HG02623 (cell line): ENCODE results near the gene CDCA7.
"Not testable (repeated sequence)": the region's sequence is repeated elsewhere in the genome, so short reads cannot be mapped to it uniquely, and the experiment has no call there.

Experiments used
- ATAC-seq: cut with Tn5 transposase; IDR thresholded peaks from one replicate; pipeline ENCODE4 v1.9.1; 2021; ENCODE audit warnings: moderate library complexity; ENCODE audit not compliant: unreplicated experiment

CDCA7 gene

GRCh38 chr2:173401716-173402326 lies 47.1 kb downstream of the CDCA7 start:
- no peak for ATAC-seq

- ATAC-seq: no peak
Measured at GRCh38 chr2:173402405-173402974, 47.8 kb downstream of the CDCA7 start.

GRCh38 chr2:173404841-173405750 lies 50.4 kb downstream of the CDCA7 start:
- no peak for ATAC-seq

- no peak for ATAC-seq
Measured at GRCh38 chr2:173407176-173407575, 52.5 kb downstream of the CDCA7 start.

- ATAC-seq: no peak
Measured at GRCh38 chr2:173407646-173408045, 53.0 kb downstream of the CDCA7 start.

GRCh38 chr2:173410579-173410978 lies 55.9 kb downstream of the CDCA7 start:
- no peak for ATAC-seq

- no peak for ATAC-seq
Measured at GRCh38 chr2:173412628-173413027, 58.0 kb downstream of the CDCA7 start.

- ATAC-seq: no peak
Measured at GRCh38 chr2:173414823-173415322, 60.2 kb downstream of the CDCA7 start.

GRCh38 chr2:173415431-173416381 lies 61.0 kb downstream of the CDCA7 start:
- no peak for ATAC-seq

GRCh38 chr2:173416415-173417152 lies 61.9 kb downstream of the CDCA7 start:
- ATAC-seq: not testable (repeated sequence)

GRCh38 chr2:173417341-173417740 lies 62.7 kb downstream of the CDCA7 start:
- ATAC-seq: no peak

GRCh38 chr2:173417802-173418201 lies 63.1 kb downstream of the CDCA7 start:
- ATAC-seq: no peak
